Activated CD4-positive, alpha-beta T cell treated with anti-CD3 and anti-CD28 coated beads, Interleukin-2, amount 50 U/mL, for 24 hours (primary cell): Measurements from ENCODE around the gene NTNG2.

Experiments
- DNase-seq, 2 donors: peaks; one replicate each; pipeline ENCODE4 v3.0.0-alpha.2; 2020; ENCODE audit warnings: low read depth in 1 of 2, low spot score in 1 of 2

Gene NTNG2

GRCh38 chr9:132247942-132248341 is 86.1 kb downstream of the NTNG2 start:
- DNase-seq = no peak

GRCh38 chr9:132249123-132249522 is 87.3 kb downstream of the NTNG2 start:
- no peak for DNase-seq

- no peak for DNase-seq
These were observed 87.8 kb downstream of the NTNG2 start for GRCh38 chr9:132249690-132250089.

GRCh38 chr9:132250324-132251262 is 88.7 kb downstream of the NTNG2 start:
- no peak for DNase-seq

DNA sequence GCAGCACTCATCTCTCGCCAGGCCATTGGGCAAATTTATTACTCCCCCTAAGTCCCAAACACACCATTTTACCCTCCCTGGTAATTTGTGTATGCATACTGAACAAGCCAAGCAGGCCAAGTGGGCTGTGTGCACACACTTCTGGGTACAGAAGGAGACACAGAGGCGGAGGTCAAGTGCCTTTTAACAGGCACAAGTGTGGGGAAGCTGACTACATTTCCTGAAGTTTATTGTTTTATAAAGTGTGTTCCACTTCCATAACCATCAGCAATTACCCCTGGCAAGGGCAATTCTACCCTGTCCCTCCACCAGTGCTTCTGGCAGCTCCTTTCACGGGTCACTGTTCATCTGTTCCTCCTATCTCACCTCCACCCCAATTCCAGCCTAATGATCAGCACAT is 99.0 kb downstream of the NTNG2 start:
- DNase-seq = no peak

GRCh38 chr9:132266017-132266416 is 104.2 kb downstream of the NTNG2 start:
- no peak for DNase-seq

DNA sequence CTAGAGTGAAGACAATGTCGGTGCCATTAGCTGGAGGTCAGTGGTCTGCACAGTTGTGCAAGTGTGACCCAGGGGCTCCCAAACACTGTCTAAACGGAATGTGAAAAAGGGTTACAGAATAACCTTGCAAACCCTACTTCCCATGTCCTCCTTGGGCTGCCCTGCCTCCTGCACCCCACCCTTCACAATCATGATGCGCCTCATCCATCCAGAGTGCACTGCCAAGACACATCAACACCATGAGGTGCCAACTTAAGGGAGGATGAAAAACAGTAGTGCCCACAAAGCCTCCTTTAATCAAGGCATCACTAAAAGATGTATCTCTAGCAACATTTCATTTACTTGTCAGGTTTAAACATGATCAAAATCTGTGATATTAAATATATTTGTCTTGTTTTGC is 105.8 kb downstream of the NTNG2 start:
- DNase-seq = no peak

- peak; percentile 36 to 41 for DNase-seq
These were observed 107.0 kb downstream of the NTNG2 start for GRCh38 chr9:132268725-132269352.

DNA sequence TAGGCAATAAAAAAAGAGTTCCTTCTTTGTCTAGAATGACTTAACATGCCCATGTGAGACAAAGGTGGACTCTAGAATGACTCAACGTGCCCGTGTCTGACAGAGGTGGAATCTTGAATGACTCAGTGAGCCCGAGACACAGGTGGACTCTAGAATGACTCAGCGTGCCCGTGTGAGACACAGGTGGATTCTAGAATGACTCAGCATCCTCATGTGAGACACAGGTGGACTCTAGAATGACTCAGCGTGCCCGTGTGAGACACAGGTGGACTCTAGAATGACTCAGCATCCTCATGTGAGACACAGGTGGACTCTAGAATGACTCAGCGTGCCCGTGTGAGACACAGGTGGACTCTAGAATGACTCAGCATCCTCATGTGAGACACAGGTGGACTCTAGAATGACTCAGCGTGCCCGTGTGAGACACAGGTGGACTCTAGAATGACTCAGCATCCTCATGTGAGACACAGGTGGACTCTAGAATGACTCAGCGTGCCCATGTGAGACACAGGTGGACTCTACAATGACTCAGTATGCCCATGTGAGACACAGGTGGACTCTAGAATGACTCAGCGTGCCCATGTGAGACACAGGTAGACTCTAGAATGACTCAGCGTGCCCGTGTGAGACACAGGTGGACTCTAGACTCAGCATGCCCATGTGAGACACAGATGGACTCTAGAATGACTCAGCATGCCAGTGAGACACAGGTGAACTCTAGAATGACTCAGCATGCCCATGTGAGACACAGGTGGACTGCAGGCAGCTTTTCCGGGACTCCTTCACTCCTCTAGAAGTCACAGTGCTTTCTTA is 108.1 kb downstream of the NTNG2 start:
- peak in 1 of 2 donors; percentile 38 for DNase-seq

DNA sequence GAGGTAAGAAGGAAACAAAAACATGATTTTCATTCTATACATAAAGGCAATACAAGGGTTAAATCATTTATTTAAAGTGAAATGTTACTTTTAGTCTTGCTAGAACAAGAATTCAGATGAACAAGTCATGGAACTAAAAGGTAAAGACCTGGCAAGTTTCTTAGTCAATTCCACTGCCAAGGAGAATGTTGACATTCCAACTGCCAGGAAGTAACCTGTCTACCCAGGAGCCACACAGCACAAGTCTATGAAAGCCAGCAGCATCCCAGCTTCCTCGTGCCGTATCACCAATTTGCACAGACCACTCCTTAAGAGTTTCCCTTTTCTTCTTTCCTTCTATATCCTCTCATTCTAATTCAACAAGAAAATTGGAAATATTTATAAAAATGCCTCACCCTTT is 113.0 kb downstream of the NTNG2 start:
- DNase-seq = no peak

- DNase-seq = no peak
These were observed 121.3 kb downstream of the NTNG2 start for GRCh38 chr9:132283165-132283564.

- no peak for DNase-seq
These were observed 122.0 kb downstream of the NTNG2 start for GRCh38 chr9:132283863-132284262.

DNA sequence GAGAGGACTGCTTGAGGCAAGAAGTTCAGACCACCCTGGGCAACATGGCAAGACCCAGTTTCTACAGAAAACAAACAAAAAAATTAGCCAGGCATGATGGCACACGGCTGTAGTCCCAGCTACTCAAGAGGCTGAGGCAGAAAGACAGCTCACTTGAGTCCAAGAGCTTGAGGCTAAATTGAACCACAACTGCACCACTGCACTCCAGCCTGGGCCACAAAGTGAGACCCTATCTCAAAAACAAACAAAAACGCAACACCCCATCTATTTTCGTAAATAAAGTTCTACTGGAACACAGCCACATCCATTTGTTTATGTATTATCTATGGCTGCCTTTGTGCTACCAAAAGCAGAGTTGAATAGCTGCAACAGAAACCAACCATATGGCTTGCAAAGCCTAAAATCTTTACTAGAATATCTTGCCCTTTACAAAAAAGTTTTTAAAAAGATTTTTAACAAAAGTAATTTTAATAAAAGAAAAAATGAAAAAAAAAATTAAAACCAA is 125.5 kb downstream of the NTNG2 start:
- DNase-seq = no peak

- no peak for DNase-seq
These were observed 126.5 kb downstream of the NTNG2 start for GRCh38 chr9:132288361-132288760.

GRCh38 chr9:132288966-132289365 is 127.1 kb downstream of the NTNG2 start:
- DNase-seq = no peak

- DNase-seq = no peak
These were observed 131.4 kb downstream of the NTNG2 start for GRCh38 chr9:132293145-132293721.
